Neural cell (in vitro differentiated cells): ENCODE data around the gene ZNF521. TPM values are rescaled to one million over a fixed set of nuclear protein-coding genes. Genes with fewer than 3 reads are reported as not detected.

Source experiments
- H2AFZ ChIP-seq: fragments of 200-600, 300-800 bp; sonication (generic), shearing (Covaris generic); 2 replicates; pipeline ENCODE4 v1.6.0; 2014; ENCODE audit warnings: low read depth, mild to moderate bottlenecking, antibody characterized with exemption, low read length, moderate library complexity
- H3F3A ChIP-seq: fragments of 200-600 bp; shearing (Covaris generic); 2 replicates; pipeline ENCODE4 v1.6.1; 2016; ENCODE audit warnings: mild to moderate bottlenecking, moderate library complexity, mixed read lengths, antibody characterized with exemption, low read length; ENCODE audit not compliant: insufficient read depth, poor library complexity, severe bottlenecking
- H3K27ac ChIP-seq: fragments of 200-600, 300-800 bp; sonication (generic), shearing (Covaris generic); 2 replicates; pipeline ENCODE4 v1.5.1; 2014; ENCODE audit warnings: mild to moderate bottlenecking, low read length, moderate library complexity
- H3K27me3 ChIP-seq: fragments of 300-800, 200-600 bp; sonication (generic), shearing (Covaris generic); 2 replicates; pipeline ENCODE4 v1.6.0; 2014; ENCODE audit warnings: mild to moderate bottlenecking, low read depth, low read length, moderate library complexity; ENCODE audit not compliant: insufficient read depth
- H3K36me3 ChIP-seq: fragments of 300-800, 200-600 bp; sonication (generic), shearing (Covaris generic); 2 replicates; pipeline ENCODE4 v1.5.1; 2014; ENCODE audit warnings: mild to moderate bottlenecking, antibody characterized with exemption, low read length, moderate library complexity; ENCODE audit not compliant: insufficient read depth
- H3K4me2 ChIP-seq: fragments of 300-800, 200-600 bp; sonication (generic), shearing (Covaris generic); 2 replicates; pipeline ENCODE4 v1.6.0; 2014; ENCODE audit warnings: mild to moderate bottlenecking, low read length
- H3K4me3 ChIP-seq: fragments of 300-800, 200-600 bp; sonication (generic), shearing (Covaris generic); 2 replicates; pipeline ENCODE4 v1.5.1; 2014; ENCODE audit warnings: mild to moderate bottlenecking, low read length, moderate library complexity
- H3K79me2 ChIP-seq: fragments of 200-600 bp; shearing (Covaris generic); replicated peaks from 2 replicates; pipeline ENCODE4 v1.6.0; 2014; ENCODE audit warnings: mild to moderate bottlenecking, low read length, moderate library complexity; ENCODE audit not compliant: insufficient read depth
- H3K9ac ChIP-seq: fragments of 300-800, 200-600 bp; sonication (generic), shearing (Covaris generic); 2 replicates; pipeline ENCODE4 v1.6.1; 2016; ENCODE audit warnings: mild to moderate bottlenecking, low read length, mixed read lengths
- H3K9me2 ChIP-seq: fragments of 200-600 bp; shearing (Covaris generic); 2 replicates; pipeline ENCODE4 v1.6.1; 2016; ENCODE audit warnings: mild to moderate bottlenecking, low read length, mixed read lengths; ENCODE audit not compliant: insufficient read depth
- H3K9me3 ChIP-seq: fragments of 200-600, 300-800 bp; sonication (generic), shearing (Covaris generic); 2 replicates; pipeline ENCODE4 v1.6.1; 2016; ENCODE audit warnings: mild to moderate bottlenecking, mixed run types, low read length, moderate library complexity, mixed read lengths
- H4K20me1 ChIP-seq: fragments of 200-600 bp; shearing (Covaris generic); 2 replicates; pipeline ENCODE4 v1.6.1; 2016; ENCODE audit warnings: mild to moderate bottlenecking, mixed run types; ENCODE audit not compliant: insufficient read depth
- EP300 ChIP-seq: fragments of 450-650 bp; conservative IDR thresholded peaks from 2 replicates; pipeline ENCODE4 v1.6.1; 2014; ENCODE audit warnings: antibody characterized with exemption, mild to moderate bottlenecking, moderate library complexity; ENCODE audit not compliant: poor library complexity, severe bottlenecking
- EZH2 ChIP-seq: fragments of 200-600, 300-800 bp; shearing (Covaris generic), sonication (generic); IDR thresholded peaks from 2 replicates; pipeline ENCODE4 v1.6.1; 2014; ENCODE audit warnings: antibody characterized with exemption, low read length, borderline replicate concordance, mild to moderate bottlenecking; ENCODE audit not compliant: insufficient read depth, poor library complexity, severe bottlenecking
- MXI1 ChIP-seq: fragments of 450-650 bp; conservative IDR thresholded peaks from 2 replicates; pipeline ENCODE4 v1.6.1; 2014; ENCODE audit warnings: antibody characterized with exemption, mild to moderate bottlenecking; ENCODE audit not compliant: poor library complexity, severe bottlenecking
- POLR2AphosphoS5 ChIP-seq: IDR thresholded peaks from 2 replicates; pipeline ENCODE4 v1.6.1; 2012
- RAD21 ChIP-seq: fragments of 450-650 bp; conservative IDR thresholded peaks from 2 replicates; pipeline ENCODE4 v1.6.1; 2014; ENCODE audit warnings: antibody characterized with exemption, mild to moderate bottlenecking, moderate library complexity
- SMC3 ChIP-seq: fragments of 450-650 bp; conservative IDR thresholded peaks from 2 replicates; pipeline ENCODE4 v1.6.1; 2014; ENCODE audit warnings: antibody characterized with exemption, mild to moderate bottlenecking, moderate library complexity; ENCODE audit not compliant: poor library complexity
- TAF1 ChIP-seq: IDR thresholded peaks from 2 replicates; pipeline ENCODE4 v1.6.1; 2012; ENCODE audit warnings: low read depth
- polyA plus RNA-seq: library from polyadenylated mRNA; depleted of rRNA; stranded (reverse); fragments of >200 nt; gene quantifications from 2 replicates; pipeline ENCODE4 v1.2.3, GENCODE V29; 2014
- TF ChIP-seq, protein P1 (sequence below): IDR thresholded peaks from 2 replicates; pipeline ENCODE4 v1.6.1; 2012; ENCODE audit warnings: borderline replicate concordance
- TF ChIP-seq, protein P2 (sequence below): fragments of 450-650 bp; IDR thresholded peaks from 2 replicates; pipeline ENCODE4 v1.5.1; 2014; ENCODE audit warnings: antibody characterized with exemption, mild to moderate bottlenecking, moderate library complexity; ENCODE audit not compliant: poor library complexity, severe bottlenecking

Gene ZNF521
- polyA plus RNA-seq, 1 donor from 2014 or later: 101 TPM

DNA sequence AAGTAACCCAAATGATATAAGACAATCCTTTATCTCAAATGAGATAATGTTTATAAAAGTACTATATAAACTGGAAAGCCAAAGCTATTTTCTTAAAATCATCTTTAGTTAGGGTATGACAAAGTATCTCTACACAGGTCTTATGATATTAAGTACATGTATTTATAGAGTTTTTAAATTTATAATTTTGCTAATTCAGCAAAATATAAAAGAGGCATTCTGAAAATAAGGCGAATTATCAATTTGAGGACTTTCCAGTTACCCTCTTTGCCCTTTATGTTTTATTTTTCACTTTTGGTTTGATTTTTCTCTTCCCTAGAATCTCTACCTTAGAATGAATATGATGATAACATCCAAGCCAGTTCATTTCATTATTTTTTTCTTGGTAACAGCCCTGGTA lies 115.2 kb downstream of the ZNF521 start:
- Histone ChIP-seq H3K27me3 (no peaks in the 10 kb centered on the region), H3K4me3 (no peak overlapping the region), H3K27ac (no peak overlapping the region), H3K79me2 (peaks cover 37% of the 10 kb centered on the region), H2AFZ (no peak overlapping the region), H3K9me2 (no peaks in the 10 kb centered on the region), H3F3A (no peaks in the 10 kb centered on the region), H4K20me1 (no peaks in the 10 kb centered on the region), H3K9ac (no peak overlapping the region), H3K9me3 (no peaks in the 10 kb centered on the region), H3K4me2 (no peak overlapping the region), H3K36me3 (no peaks in the 10 kb centered on the region)
- no peak for TF ChIP-seq MXI1
- TF ChIP-seq, protein P1, sequence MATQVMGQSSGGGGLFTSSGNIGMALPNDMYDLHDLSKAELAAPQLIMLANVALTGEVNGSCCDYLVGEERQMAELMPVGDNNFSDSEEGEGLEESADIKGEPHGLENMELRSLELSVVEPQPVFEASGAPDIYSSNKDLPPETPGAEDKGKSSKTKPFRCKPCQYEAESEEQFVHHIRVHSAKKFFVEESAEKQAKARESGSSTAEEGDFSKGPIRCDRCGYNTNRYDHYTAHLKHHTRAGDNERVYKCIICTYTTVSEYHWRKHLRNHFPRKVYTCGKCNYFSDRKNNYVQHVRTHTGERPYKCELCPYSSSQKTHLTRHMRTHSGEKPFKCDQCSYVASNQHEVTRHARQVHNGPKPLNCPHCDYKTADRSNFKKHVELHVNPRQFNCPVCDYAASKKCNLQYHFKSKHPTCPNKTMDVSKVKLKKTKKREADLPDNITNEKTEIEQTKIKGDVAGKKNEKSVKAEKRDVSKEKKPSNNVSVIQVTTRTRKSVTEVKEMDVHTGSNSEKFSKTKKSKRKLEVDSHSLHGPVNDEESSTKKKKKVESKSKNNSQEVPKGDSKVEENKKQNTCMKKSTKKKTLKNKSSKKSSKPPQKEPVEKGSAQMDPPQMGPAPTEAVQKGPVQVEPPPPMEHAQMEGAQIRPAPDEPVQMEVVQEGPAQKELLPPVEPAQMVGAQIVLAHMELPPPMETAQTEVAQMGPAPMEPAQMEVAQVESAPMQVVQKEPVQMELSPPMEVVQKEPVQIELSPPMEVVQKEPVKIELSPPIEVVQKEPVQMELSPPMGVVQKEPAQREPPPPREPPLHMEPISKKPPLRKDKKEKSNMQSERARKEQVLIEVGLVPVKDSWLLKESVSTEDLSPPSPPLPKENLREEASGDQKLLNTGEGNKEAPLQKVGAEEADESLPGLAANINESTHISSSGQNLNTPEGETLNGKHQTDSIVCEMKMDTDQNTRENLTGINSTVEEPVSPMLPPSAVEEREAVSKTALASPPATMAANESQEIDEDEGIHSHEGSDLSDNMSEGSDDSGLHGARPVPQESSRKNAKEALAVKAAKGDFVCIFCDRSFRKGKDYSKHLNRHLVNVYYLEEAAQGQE: no peak
- TF ChIP-seq EP300: no peak
- TF ChIP-seq, protein P2, sequence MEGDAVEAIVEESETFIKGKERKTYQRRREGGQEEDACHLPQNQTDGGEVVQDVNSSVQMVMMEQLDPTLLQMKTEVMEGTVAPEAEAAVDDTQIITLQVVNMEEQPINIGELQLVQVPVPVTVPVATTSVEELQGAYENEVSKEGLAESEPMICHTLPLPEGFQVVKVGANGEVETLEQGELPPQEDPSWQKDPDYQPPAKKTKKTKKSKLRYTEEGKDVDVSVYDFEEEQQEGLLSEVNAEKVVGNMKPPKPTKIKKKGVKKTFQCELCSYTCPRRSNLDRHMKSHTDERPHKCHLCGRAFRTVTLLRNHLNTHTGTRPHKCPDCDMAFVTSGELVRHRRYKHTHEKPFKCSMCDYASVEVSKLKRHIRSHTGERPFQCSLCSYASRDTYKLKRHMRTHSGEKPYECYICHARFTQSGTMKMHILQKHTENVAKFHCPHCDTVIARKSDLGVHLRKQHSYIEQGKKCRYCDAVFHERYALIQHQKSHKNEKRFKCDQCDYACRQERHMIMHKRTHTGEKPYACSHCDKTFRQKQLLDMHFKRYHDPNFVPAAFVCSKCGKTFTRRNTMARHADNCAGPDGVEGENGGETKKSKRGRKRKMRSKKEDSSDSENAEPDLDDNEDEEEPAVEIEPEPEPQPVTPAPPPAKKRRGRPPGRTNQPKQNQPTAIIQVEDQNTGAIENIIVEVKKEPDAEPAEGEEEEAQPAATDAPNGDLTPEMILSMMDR: no peak
- TF ChIP-seq EZH2: no peak
- no peak for TF ChIP-seq POLR2AphosphoS5
- TF ChIP-seq TAF1: no peak
- no peak for TF ChIP-seq RAD21
- TF ChIP-seq SMC3: no peak

DNA sequence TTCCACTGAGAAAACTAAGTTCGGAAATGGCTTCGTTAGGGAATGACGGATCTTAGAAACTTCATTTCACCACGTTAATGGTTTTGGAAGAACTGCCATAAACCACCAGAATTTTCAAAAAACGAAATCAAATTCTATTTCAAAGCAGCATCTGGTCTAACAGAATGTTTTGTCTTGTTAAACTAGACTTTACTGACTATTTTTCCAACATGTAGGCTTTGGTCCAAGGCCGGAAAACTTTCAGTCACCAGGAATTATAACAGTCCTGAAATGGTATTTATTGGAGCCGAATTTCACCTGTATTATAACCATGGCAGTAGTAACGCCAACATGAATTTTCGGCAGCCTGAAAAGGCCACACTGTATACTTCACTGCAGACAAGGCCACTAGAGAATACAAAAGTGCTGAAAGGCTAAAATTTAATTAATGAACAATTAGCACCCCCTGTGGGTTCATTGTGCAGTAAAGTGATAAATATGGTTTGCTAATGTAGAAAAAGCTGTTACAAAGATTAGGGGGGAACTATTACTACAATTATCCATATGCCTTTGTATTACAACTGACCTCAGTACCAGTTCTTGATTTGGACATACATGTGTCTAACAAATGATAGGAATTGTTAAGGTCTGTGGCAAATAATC lies 116.4 kb downstream of the ZNF521 start:
- Histone ChIP-seq H4K20me1 (no peaks in the 10 kb centered on the region), H3K36me3 (no peaks in the 10 kb centered on the region), H3K4me2 (no peak overlapping the region), H3K9ac (no peak overlapping the region), H3F3A (no peaks in the 10 kb centered on the region), H3K9me2 (no peaks in the 10 kb centered on the region), H2AFZ (no peak overlapping the region), H3K27me3 (no peaks in the 10 kb centered on the region), H3K79me2 (peaks cover 38% of the 10 kb centered on the region), H3K27ac (no peak overlapping the region), H3K4me3 (no peak overlapping the region), H3K9me3 (no peaks in the 10 kb centered on the region)
- TF ChIP-seq POLR2AphosphoS5: no peak
- no peak for TF ChIP-seq EP300
- no peak for TF ChIP-seq SMC3
